HUES64 (cell line): Measurements from ENCODE around the gene WDR70. TPM values are rescaled to one million over a fixed set of nuclear protein-coding genes. Genes with fewer than 3 reads are reported as not detected.
"Not testable (repeated sequence)": the region's sequence is repeated elsewhere in the genome, so short reads cannot be mapped to it uniquely, and the experiment has no call there.

Experiments
- H3K27ac ChIP-seq: 2 replicates; pipeline ENCODE4 v1.7.0; 2013; ENCODE audit warnings: low read depth, low read length, inconsistent platforms
- H3K27me3 ChIP-seq: 2 replicates; pipeline ENCODE4 v1.6.1; 2013; ENCODE audit warnings: mild to moderate bottlenecking, low read length; ENCODE audit not compliant: insufficient read depth
- H3K36me3 ChIP-seq: 2 replicates; pipeline ENCODE4 v1.6.1; 2013; ENCODE audit warnings: mild to moderate bottlenecking, low read length; ENCODE audit not compliant: insufficient read depth
- H3K4me1 ChIP-seq: 2 replicates; pipeline ENCODE4 v1.6.1; 2013; ENCODE audit warnings: mild to moderate bottlenecking, low read length, moderate library complexity; ENCODE audit not compliant: insufficient read depth
- H3K4me3 ChIP-seq: 2 replicates; pipeline ENCODE4 v1.5.1; 2013; ENCODE audit warnings: mild to moderate bottlenecking, low read length, moderate library complexity
- H3K9ac ChIP-seq: 2 replicates; pipeline ENCODE4 v1.6.1; 2013; ENCODE audit warnings: mild to moderate bottlenecking, low read depth, low read length
- H3K9me3 ChIP-seq: 2 replicates; pipeline ENCODE4 v1.6.1; 2013; ENCODE audit warnings: low read depth, low read length; ENCODE audit not compliant: insufficient read depth
- WGBS: fragments of 150-250, 120-280 bp; methylation state at CpG from one replicate; pipeline ENCODE4 v1.1.7; 2013; ENCODE audit warnings: missing lambda C conversion rate; 5-methylcytosine and 5-hydroxymethylcytosine counted together
- polyA plus RNA-seq, 2 experiments: library from polyadenylated mRNA; stranded (reverse); fragments of 50-300 nt; gene quantifications; one replicate each; pipeline ENCODE4 v1.2.3, GENCODE V29; 2013

The WDR70 gene
- polyA plus RNA-seq (2013, experiment 1 of 2): 27.3 TPM
- polyA plus RNA-seq (2013, experiment 2 of 2): 24.5 TPM

GRCh38 chr5:37379100-37379628, at the start of gene WDR70:
Gene WDR70 (plus strand): TSS chr5:37379318. CDS start chr5:37379368, 50 bp downstream.
- H3K36me3 ChIP-seq: peaks cover 12% of the 10 kb centered on the region; the same call in 1 of the 2 replicates
- H3K9me3 ChIP-seq, H3K27ac ChIP-seq, H3K4me1 ChIP-seq, H3K27me3 ChIP-seq: not testable (repeated sequence)
- WGBS: under 1% methylated on average over 39 of the region's 39 CpGs
- peak within 1 kb of the TSS; percentile 75 for H3K4me3 ChIP-seq
- peak within 1 kb of the TSS; percentile 51; the same call in 1 of the 2 replicates for H3K9ac ChIP-seq

- not testable (repeated sequence) for H3K27me3 ChIP-seq, H3K9me3 ChIP-seq, H3K4me3 ChIP-seq, H3K27ac ChIP-seq, H3K9ac ChIP-seq, H3K4me1 ChIP-seq
- peaks cover 90% of the 10 kb centered on the region for H3K36me3 ChIP-seq
- 96% methylated on average over 12 of the region's 12 CpGs for WGBS
Observed at GRCh38 chr5:37334754-37335153, 44.4 kb upstream of the WDR70 start.

DNA sequence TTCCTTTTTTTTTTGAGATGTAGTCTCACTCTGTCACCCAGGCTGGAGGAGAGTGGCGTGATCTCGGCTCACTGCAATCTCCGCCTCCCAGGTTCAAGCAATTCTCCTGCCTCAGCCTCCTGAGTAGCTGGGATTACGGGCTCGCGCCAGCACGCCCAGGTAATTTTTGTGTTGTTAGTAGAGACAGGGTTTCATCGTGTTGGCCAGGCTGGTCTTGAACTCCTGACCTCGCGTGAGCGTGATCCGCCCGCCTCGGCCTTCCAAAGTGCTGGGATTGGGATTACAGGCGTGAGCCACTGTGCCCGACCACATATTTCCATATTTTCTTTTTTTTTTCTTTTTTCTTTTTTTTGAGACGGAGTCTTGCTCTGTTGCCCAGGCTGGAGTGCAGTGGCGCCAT, 36.4 kb upstream of the WDR70 start:
- not testable (repeated sequence) for H3K9ac ChIP-seq, H3K4me3 ChIP-seq, H3K9me3 ChIP-seq, H3K27ac ChIP-seq, H3K4me1 ChIP-seq, H3K27me3 ChIP-seq
- 97% methylated on average over 18 of the region's 18 CpGs for WGBS
- H3K36me3 ChIP-seq: peaks cover 87% of the 10 kb centered on the region

- Histone ChIP-seq H3K9me3 (no peaks in the 10 kb centered on the region), H3K27me3 (no peaks in the 10 kb centered on the region), H3K4me3 (no peak overlapping the region), H3K36me3 (peaks cover 82% of the 10 kb centered on the region), H3K27ac (no peak overlapping the region), H3K9ac (no peak overlapping the region), H3K4me1 (no peaks in the 10 kb centered on the region)
- 97% methylated on average over 5 of the region's 6 CpGs for WGBS
Observed at GRCh38 chr5:37355161-37355560, 24.0 kb upstream of the WDR70 start.

DNA sequence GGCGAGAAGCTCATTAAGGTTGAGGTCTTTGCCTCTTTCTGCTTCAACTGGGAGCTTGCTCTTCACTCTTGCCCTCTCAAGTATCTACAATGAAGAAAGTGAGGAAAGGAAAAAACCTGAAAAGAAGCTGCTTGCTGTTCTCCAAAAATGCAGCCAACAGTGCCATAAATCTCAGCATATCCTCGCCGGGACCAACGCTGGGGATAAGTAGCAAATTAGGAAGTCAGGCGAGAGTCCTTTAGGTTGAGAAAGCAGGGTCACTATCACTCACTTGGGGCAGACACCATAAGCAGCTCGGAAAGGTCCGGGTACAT, 8.6 kb upstream of the WDR70 start:
- H3K9me3 ChIP-seq: no peaks in the 10 kb centered on the region
- WGBS: under 1% methylated on average over 7 of the region's 7 CpGs
- peak overlapping the region; percentile 90 for H3K4me3 ChIP-seq
- peaks cover 12% of the 10 kb centered on the region for H3K4me1 ChIP-seq
- H3K27me3 ChIP-seq: no peaks in the 10 kb centered on the region
- H3K9ac ChIP-seq: peak overlapping the region; percentile 90
- H3K36me3 ChIP-seq: peaks cover 7% of the 10 kb centered on the region; the same call in 1 of the 2 replicates
- peak overlapping the region; percentile 60 for H3K27ac ChIP-seq

- H3K4me1 ChIP-seq: peaks cover 12% of the 10 kb centered on the region
- H3K27me3 ChIP-seq: no peaks in the 10 kb centered on the region
- H3K9me3 ChIP-seq: no peaks in the 10 kb centered on the region
- peak within 1 kb of the TSS; percentile 60 for H3K27ac ChIP-seq
- H3K4me3 ChIP-seq: peak within 1 kb of the TSS; percentile 90
- H3K36me3 ChIP-seq: peaks cover 3% of the 10 kb centered on the region; the same call in 1 of the 2 replicates
- H3K9ac ChIP-seq: peak within 1 kb of the TSS; percentile 90
- 2% methylated on average over 49 of the region's 49 CpGs for WGBS
Observed at GRCh38 chr5:37370864-37371726, 8.0 kb upstream of the WDR70 start, which contains the start of gene NUP155. Gene NUP155 (minus strand): TSS chr5:37371106. CDS start chr5:37370977, 129 bp downstream.

DNA sequence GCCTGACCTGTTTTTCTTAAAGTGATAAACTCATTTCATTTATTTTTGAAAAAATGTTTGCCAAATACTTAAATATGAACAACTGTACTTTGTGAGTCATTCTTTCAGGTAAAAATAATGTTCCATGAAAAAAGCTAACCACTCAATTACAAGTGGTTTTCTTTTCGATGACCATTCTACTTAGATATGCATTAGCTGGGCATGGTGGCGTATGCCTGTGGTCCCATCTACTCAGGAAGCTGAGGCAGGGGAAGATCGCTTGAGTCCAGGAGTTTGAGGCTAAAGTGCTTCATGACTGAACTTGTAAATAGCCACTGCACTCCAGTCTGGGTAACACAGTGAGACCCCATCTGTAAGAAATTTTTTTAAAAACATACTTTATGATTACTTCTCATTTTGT, 4.0 kb upstream of the WDR70 start:
- Histone ChIP-seq H3K9ac (no peak overlapping the region), H3K9me3 (no peaks in the 10 kb centered on the region), H3K36me3 (no peaks in the 10 kb centered on the region), H3K27me3 (no peaks in the 10 kb centered on the region), H3K4me3 (no peak overlapping the region), H3K4me1 (peaks cover 5% of the 10 kb centered on the region; the same call in 1 of the 2 replicates), H3K27ac (no peak overlapping the region)
- WGBS: 90% methylated on average over 3 of the region's 3 CpGs

- 94% methylated on average over 12 of the region's 12 CpGs for whole genome bisulfite sequencing
- not testable (repeated sequence) for H3K4me3 ChIP-seq, H3K27me3 ChIP-seq, H3K9me3 ChIP-seq, H3K27ac ChIP-seq, H3K9ac ChIP-seq, H3K4me1 ChIP-seq, H3K36me3 ChIP-seq
Observed at GRCh38 chr5:37378066-37378465, 1.1 kb upstream of the WDR70 start.

DNA sequence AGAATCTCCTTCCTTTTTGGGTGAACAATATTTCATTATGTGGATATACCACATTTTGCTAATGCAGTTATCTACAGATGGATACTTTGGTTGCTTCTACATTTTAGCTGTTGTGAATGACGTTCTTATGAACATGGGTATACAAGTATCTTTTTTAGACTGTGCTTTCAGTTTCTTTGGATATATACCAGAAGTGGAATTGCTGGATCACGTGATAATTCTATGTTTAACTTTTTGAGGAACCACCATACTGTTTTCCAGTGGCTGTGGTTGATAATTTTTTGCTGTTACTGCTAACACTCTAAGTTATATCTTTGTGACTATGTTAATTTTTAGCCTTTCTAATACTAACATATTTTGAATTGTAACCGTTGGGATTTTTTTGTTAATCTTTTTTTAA, 12.5 kb downstream of the WDR70 start:
- H3K4me3 ChIP-seq: no peak overlapping the region
- no peaks in the 10 kb centered on the region for H3K9me3 ChIP-seq
- H3K4me1 ChIP-seq: no peaks in the 10 kb centered on the region
- H3K27me3 ChIP-seq: no peaks in the 10 kb centered on the region
- H3K27ac ChIP-seq: no peak overlapping the region
- H3K36me3 ChIP-seq: peaks cover 35% of the 10 kb centered on the region
- H3K9ac ChIP-seq: no peak overlapping the region
- 90% methylated on average over 3 of the region's 3 CpGs for WGBS

DNA sequence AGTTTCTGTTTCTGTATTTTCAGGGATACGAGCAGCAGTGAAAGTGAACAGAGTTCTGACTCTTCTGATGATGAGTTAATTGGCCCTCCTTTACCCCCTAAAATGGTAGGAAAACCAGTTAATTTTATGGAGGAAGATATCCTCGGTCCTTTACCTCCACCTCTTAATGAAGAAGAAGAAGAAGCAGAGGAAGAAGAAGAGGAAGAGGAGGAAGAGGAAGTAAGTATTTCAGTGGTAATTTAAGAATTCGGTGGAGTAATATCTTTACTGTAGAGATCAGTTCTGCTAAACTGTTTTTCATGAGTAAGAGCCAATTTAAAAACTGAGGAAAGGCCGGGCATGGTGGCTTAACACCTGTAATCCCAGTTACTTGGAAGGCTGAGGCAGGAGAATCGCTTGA, 17.2 kb downstream of the WDR70 start:
- peaks cover 50% of the 10 kb centered on the region for H3K36me3 ChIP-seq
- H3K4me3 ChIP-seq: no peak overlapping the region
- no peaks in the 10 kb centered on the region for H3K9me3 ChIP-seq
- no peak overlapping the region for H3K9ac ChIP-seq
- H3K27ac ChIP-seq: no peak overlapping the region
- WGBS: 98% methylated on average over 5 of the region's 5 CpGs
- no peaks in the 10 kb centered on the region for H3K27me3 ChIP-seq
- H3K4me1 ChIP-seq: peaks cover 4% of the 10 kb centered on the region; the same call in 1 of the 2 replicates

DNA sequence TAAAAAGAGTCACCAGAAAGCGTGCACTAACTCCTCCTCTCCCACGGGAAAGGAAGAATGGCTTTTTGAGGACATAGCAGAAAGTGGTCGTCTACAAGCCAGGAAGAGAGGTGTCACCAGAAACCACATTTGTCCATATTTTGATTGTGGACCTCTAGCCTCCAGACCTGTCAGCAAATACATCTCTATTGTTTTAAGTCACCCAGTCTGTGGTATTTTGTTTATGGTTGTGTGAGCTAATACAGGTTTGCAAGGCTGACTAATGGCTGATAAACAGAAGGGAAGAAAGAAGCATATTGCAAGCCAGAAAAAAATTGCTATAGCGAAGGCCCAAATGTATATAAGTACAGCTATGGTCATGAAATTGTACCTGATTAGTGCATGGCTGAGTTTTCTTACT, 21.4 kb downstream of the WDR70 start:
- 97% methylated on average over 4 of the region's 4 CpGs for WGBS
- H3K27me3 ChIP-seq: no peaks in the 10 kb centered on the region
- H3K4me3 ChIP-seq: no peak overlapping the region
- no peak overlapping the region for H3K9ac ChIP-seq
- H3K36me3 ChIP-seq: peaks cover 26% of the 10 kb centered on the region
- no peaks in the 10 kb centered on the region for H3K9me3 ChIP-seq
- H3K27ac ChIP-seq: no peak overlapping the region
- peaks cover 4% of the 10 kb centered on the region; the same call in 1 of the 2 replicates for H3K4me1 ChIP-seq
